ENCODE measurements around the gene FGGY. TPM values are rescaled to one million over a fixed set of nuclear protein-coding genes. Genes with fewer than 3 reads are reported as not detected.

Gene FGGY
- total RNA-seq, 2 experiments from 2014 or later = 11.9 to 13.6 TPM

DNA sequence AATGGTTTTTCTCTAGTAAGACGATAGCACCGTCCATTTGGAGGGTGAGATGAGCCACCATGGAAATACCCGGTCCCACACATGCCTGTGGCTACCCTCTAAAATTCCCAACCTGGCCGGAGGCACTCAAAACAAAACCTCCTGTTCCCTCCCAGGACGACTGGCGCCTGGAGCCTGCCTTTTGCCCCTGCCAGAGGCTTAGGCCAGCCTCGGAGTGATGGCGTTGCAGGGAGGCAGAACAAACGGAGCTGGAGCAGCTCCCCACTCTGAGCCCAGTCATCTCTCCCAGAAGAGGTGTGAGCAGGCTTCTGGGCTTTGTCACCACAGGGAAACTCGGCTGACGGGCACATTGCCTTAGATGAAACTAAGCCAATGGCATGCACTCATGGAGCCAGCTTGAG is 304.1 kb downstream of the FGGY start:
- Mint-ChIP-seq H3K27me3 (no peaks in the 10 kb centered on the region), H3K4me1 (ENCODE audit: low read depth) (no peaks in the 10 kb centered on the region), H3K36me3 (ENCODE audit: low read depth) (no peaks in the 10 kb centered on the region), H3K9me3 (no peaks in the 10 kb centered on the region), H3K4me3 (no peak overlapping the region), H3K27ac (no peak overlapping the region)
- intact Hi-C loops (cut with micrococcal nuclease) = no loop called here
- CTCF ChIA-PET = no interaction called here
- POLR2A ChIA-PET = no interaction called here
- no peak for TF ChIP-seq CTCF (IDR thresholded peaks at IDR 0.05)
- ATAC-seq (no peak), DNase-seq (no peak)

GRCh38 chr1:59601811-59602210 is 304.9 kb downstream of the FGGY start:
- Mint-ChIP-seq H3K9me3 (no peaks in the 10 kb centered on the region), H3K27me3 (no peaks in the 10 kb centered on the region), H3K4me1 (ENCODE audit: low read depth) (no peaks in the 10 kb centered on the region), H3K36me3 (ENCODE audit: low read depth) (no peaks in the 10 kb centered on the region), H3K27ac (no peak overlapping the region), H3K4me3 (no peak overlapping the region)
- no peak for TF ChIP-seq CTCF (IDR thresholded peaks at IDR 0.05)
- POLR2A ChIA-PET = no interaction called here
- DNase-seq = no peak
- intact Hi-C loops (cut with micrococcal nuclease) = no loop called here
- ATAC-seq = no peak
- CTCF ChIA-PET = no interaction called here

GRCh38 chr1:59604191-59604590 is 307.3 kb downstream of the FGGY start:
- ATAC-seq = no peak
- Mint-ChIP-seq H3K27ac (no peak overlapping the region), H3K27me3 (no peaks in the 10 kb centered on the region), H3K9me3 (no peaks in the 10 kb centered on the region), H3K36me3 (ENCODE audit: low read depth) (peaks cover 12% of the 10 kb centered on the region), H3K4me1 (ENCODE audit: low read depth) (no peaks in the 10 kb centered on the region), H3K4me3 (no peak overlapping the region)
- ChIA-PET CTCF (no interaction called here), POLR2A (no interaction called here)
- no peak for DNase-seq
- TF ChIP-seq CTCF (IDR thresholded peaks at IDR 0.05) = no peak
- intact Hi-C loops (cut with micrococcal nuclease) = no loop called here

DNA sequence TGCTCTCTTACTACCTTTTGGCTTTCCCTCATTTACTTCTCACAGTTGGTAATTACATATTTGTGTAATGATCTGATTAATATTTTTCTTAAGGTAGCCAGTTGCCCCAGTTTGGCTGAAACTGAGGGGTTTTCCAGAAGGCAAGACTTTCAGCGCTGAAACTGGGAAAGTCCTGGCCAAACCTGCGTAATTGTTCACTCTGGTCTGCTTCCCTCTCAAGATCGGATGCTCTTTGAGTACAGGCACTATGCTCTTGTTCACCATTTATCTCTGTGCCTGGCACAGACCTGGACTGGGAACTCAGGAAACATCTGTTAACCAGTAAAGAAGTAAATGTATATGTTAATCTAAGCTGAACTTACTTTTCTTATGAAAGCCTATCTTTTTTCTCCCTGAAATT is 308.3 kb downstream of the FGGY start:
- no peak for TF ChIP-seq CTCF (IDR thresholded peaks at IDR 0.05)
- Mint-ChIP-seq H3K9me3 (peaks cover 5% of the 10 kb centered on the region), H3K4me1 (ENCODE audit: low read depth) (no peaks in the 10 kb centered on the region), H3K27me3 (no peaks in the 10 kb centered on the region), H3K4me3 (no peak overlapping the region), H3K36me3 (ENCODE audit: low read depth) (peaks cover 20% of the 10 kb centered on the region), H3K27ac (no peak overlapping the region)
- POLR2A ChIA-PET = no interaction called here
- no peak for ATAC-seq
- intact Hi-C loops (cut with micrococcal nuclease) = no loop called here
- DNase-seq = no peak
- CTCF ChIA-PET = no interaction called here

GRCh38 chr1:59605761-59606160 is 308.9 kb downstream of the FGGY start:
- Mint-ChIP-seq H3K27me3 (no peaks in the 10 kb centered on the region), H3K9me3 (peaks cover 6% of the 10 kb centered on the region), H3K4me3 (no peak overlapping the region), H3K36me3 (ENCODE audit: low read depth) (peaks cover 23% of the 10 kb centered on the region), H3K4me1 (ENCODE audit: low read depth) (no peaks in the 10 kb centered on the region), H3K27ac (no peak overlapping the region)
- no peak for TF ChIP-seq CTCF (IDR thresholded peaks at IDR 0.05)
- POLR2A ChIA-PET = interaction anchor here (0.6 kb wide), 1 partner anchor 459 kb away, joined by 3 read pairs; no protein-coding TSS in a partner anchor
- CTCF ChIA-PET = no interaction called here
- intact Hi-C loops (cut with micrococcal nuclease) = no loop called here
- DNase-seq (no peak), ATAC-seq (no peak)
